LHCN-M2 (cell line): ENCODE data around the gene SFXN3. TPM values are rescaled to one million over a fixed set of nuclear protein-coding genes. Genes with fewer than 3 reads are reported as not detected.

Source experiments
- DNase-seq: peaks from one replicate; pipeline ENCODE4 v3.0.0-alpha.2; 2012; ENCODE audit warnings: low read depth
- total RNA-seq: library from RNA; depleted of rRNA; stranded (reverse); fragments of >200 nt; gene quantifications from 2 replicates; pipeline ENCODE4 v1.2.3, GENCODE V29; 2014; rRNA removed

The SFXN3 gene
- total RNA-seq, 1 experiment from 2014 or later, result 101 TPM

DNA sequence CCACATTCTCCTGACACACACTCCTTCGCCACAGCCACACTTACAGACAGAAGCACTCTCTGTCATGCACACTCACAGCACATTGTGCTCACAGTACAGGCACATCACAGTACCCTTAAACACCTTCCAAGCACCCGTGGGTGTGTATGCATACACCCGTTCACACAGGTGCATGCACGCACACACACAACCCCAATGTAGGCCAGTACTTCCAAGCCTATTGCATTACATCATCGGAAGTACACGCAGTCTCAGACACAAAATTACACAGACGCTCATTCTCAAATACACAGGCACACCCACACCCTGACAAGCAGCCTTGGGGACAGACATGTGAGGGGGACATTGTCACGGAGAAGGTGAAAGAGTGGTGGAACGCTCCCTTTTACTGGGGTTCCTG is 41.9 kb downstream of the SFXN3 start:
- no peak for DNase-seq

DNA sequence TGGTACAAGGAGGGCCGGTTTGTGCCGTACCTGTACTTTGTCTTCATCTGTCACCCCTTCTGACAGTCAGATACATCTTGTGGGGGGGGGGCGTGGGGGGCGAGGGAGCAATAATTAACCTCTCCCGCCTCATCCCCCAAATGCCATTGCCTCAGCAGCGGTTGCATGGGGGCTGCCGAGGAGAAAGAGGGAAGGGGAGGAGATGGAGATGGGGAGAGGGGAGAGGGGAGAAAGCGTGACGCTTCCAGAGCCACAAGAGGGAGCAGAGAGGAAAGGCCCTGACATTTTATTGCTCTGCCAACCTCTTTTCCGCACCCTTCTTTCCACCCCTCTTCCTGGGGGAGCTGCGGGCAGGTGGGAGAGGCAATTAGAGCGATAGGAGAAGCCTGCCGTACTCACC is 42.6 kb downstream of the SFXN3 start:
- no peak for DNase-seq

DNA sequence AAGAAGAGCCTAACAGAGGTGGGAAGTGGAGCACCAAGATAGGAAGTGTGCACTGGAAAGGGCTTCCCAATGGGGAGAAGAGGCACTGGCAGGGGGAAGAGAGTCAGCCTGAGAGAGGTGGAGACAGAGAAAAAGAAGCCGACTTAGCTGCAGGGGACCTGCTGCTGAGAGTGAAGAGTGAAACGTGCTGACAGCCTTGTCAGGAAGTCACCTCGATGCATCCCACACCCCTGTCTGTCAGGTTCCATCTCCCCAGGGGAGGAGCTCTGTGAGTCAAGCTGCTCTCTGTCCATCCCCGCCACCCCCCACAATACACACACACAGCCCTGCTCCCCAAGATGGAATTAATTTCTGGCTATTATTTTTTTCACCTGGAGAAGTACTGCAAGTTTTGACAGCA is 44.7 kb downstream of the SFXN3 start:
- no peak for DNase-seq

DNA sequence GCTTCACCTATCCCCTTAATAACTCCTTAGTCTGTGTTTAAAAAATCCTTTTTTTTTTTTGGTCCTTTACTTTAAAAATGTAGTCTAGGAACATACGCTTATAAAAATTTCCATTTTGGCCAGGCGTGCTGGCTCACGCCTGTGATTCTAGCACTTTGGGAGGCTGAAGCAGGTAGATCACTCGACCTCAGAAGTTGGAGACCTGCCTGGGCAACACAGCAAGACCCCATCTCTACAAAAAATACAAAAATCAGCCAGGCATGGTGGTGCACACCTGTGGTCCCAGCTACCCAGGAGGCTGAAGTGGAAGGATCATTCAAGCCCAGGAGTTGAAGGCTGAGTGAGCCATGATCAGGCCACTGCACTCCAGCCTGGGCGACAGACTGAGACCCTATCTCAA is 45.6 kb downstream of the SFXN3 start:
- no peak for DNase-seq

DNA sequence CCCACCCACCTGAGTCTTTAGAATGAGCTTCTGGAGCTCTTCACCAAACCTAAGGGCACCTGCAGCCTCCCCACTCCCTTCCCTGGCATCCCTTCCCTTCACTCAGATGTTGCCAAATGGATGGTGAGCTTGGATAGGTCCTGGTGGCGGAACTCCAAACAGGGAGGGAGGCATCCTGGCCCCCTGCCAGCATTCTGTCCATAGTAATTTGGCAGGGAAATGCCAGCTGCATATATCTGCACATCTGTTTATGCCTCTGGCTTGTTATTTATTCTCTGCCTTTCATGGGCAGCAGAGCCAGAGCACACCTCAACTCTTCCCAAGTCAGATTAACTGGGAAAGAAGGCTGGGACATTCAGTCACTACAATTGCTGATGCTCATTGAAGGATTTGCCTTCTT is 48.8 kb downstream of the SFXN3 start:
- no peak for DNase-seq

DNA sequence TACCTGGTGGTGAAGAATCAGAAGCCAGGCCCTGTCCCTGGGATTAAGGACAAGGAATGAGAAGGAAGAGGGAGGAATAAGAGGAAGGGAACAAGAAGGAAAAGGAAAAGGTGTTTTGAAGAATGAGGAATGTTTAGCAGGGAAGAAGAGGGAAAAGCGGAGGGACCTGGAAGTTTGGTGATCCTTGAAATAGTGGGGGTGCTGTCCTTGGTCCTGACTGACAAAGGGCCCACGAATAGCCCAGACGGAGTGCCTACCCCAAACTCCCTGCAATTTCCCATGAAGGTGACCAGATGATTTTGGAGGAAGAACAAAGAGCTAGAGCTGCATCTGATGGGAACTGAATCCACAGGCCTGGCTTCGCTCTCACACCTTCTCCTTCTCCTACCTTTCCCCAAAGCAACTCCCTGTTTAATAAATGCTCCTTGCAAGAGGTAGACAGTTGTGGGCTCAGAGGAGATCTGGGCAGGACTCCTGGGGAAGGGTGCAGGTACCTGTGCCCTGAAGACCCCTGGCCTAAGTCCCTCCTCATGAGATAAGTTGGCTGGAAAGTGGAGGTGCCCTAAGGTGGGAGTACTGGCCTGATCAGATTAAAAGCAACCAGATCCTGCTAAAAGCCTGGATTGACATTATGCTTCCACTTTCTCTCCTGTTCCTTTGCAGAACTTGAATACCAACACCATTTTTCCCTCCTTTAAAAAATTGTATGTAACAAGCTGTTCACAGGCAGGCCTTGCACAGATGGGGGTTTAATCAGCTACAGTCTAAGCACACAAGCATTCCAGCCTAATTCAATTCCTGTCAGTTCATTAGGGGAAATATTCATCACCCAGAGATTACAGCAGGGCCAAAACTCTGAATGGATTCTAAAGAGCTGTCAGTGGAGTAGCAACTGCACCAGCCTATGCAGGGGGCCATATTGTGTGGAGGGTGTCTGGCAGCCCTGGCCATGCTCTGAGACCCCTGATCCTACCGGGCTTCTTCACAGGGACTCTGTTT is 50.2 kb downstream of the SFXN3 start:
- no peak for DNase-seq

DNA sequence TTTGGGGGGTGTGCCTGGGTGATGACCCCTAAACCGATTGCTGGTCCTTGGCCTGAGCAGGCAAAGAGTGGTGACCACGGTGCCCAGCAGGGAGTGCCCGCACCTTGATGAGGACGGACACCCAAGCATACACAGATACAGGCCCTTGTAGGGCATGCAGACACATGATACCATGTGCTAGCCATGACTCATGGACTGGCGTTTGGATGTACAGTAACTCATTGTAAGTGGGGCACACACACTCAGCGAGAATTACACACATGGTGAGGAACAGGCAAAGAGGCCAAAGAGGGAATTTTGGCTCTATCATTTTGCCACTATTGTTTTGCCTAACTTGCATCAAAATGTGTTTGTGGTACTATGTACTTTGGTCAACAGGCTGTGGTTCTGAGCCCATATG is 54.8 kb downstream of the SFXN3 start:
- no peak for DNase-seq

DNA sequence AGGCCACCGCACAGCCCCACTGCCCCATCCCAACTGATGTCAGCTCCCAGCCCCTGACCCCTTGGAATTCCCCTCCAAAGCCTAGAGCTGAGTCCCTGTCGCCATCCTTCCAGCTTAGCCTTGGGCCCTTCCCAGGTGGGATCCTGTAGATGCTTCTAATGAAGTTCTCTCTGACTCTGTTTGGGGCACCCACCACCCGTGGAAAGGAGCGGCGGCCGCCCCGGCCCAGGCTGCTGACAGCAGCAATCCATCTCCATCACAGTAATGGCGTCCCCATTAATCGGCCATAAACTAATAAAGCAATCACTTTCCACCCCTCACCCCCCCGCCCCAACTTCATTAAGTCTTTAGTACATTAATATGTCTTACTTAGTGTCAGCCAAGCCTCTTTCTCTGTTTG is 56.3 kb downstream of the SFXN3 start:
- DNase-seq, result no peak

DNA sequence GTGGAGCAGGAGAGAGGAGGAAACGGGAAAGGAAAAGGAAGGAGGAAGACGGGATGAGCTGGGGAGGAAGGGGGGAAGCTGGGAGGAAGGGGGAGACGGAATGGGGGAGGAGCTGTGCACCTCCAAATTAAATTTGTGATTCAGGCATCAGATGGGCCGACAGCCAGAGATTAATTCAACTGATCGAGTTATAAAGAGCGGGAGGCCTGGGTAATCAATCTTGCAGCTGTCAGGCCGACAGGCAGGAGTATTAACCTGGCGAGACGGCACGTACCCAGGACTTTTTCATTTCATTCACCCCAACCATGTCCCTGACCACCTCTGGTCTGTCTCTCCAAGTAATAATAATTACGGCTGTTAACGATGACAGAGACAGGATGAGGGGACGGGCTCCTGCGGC is 56.9 kb downstream of the SFXN3 start:
- no peak for DNase-seq

DNA sequence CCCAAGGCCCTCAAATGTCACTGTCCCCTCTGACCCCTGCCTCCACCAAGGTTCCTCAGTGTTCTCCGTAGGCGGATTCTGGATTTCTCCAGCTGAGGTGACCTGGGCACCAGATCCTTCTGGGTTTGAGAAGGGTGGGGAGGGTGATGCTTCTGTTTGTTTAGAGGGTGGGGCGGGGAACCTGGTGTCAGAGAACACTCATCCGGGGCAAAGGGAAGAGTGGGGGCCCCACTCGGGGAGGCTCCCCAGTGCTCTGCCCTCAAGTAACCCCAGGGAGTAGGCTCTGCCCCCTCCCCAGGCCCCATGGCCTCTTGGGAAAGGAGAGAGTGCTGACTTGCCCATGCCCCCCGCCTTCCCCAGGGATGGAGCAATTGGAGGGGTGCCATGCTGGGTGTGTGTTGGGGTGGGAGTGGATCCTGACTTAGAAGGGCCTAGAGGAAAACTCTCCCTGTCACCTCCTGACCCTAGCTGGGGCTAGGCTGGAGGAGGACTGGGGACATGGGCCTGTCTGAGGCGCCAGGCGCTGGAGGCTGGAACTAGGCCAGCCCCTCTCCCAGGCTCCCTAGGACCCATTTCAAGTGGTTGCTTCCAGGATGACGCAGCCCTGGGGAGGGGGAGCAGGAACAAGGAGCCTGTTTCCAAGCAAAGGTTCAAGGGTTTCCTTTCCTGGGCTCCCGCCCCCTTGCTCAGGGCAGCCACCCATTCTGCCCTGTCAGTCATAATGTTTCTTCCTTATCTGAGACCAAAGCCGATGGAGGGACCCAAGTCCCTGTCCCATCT is 58.7 kb downstream of the SFXN3 start:
- DNase-seq, result no peak

DNA sequence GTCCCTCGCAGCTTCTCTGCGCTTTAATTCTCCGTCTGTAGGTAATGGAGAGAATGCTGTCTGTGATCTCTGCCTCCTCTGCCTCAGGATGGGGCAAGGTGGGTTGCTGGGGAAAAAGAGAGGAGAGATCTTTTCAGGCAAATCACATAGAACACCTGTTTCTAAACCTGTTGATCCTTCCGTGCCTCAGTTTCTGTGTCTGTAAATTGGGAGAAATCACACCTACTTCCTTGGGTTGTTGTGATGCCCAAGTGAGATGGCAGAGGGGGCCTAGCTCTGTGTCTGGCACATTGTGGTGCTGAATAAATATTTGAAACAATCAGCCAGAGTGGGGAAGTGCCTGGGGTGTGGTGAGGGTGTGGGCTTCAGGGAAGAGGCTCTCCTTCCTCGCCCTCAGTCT is 59.6 kb downstream of the SFXN3 start:
- DNase-seq, result no peak

Other genes starting within 250 kb of the SFXN3 start
- 66.2 and 120 TPM in 2 replicates for gene SLF2, start 118.3 kb upstream of the SFXN3 start, total RNA-seq
- 0.46 and 0.64 TPM in 2 replicates for gene SEMA4G, start 61.7 kb upstream of the SFXN3 start, total RNA-seq
- gene MRPL43, start 43.7 kb upstream of the SFXN3 start, total RNA-seq, result 83.7 and 99.8 TPM in 2 replicates
- 7.2 and 9.1 TPM in 2 replicates for gene TWNK, start 43.7 kb upstream of the SFXN3 start, total RNA-seq
- 161 and 176 TPM in 2 replicates for gene LZTS2, start 31.4 kb upstream of the SFXN3 start, total RNA-seq
- 1.2 and 1.4 TPM in 2 replicates for gene PDZD7, start 105 bp upstream of the SFXN3 start, total RNA-seq
- gene KAZALD1, start 30.8 kb downstream of the SFXN3 start, total RNA-seq, result 15.1 and 16.1 TPM in 2 replicates
- gene TLX1, start 100.1 kb downstream of the SFXN3 start, total RNA-seq, result not detected in 2 replicates
- 1.7 TPM in 2 replicates for gene LBX1, start 198.2 kb downstream of the SFXN3 start, total RNA-seq